HEK293T (cell line): Measurements from ENCODE around the gene ZIC4.

Experiments
- CTCF ChIA-PET: fragments of 350-600 bp; formaldehyde crosslinking; extraction: SDS; loops from one replicate; lab custom pipeline; 2021; ENCODE audit warnings: antibody characterized with exemption, inconsistent platforms; lab: Yijun Ruan, JAX
- POLR2A ChIA-PET: fragments of 350-600 bp; formaldehyde crosslinking; extraction: SDS; loops from one replicate; lab custom pipeline; 2020; ENCODE audit warnings: antibody characterized with exemption, inconsistent platforms; lab: Yijun Ruan, JAX
- DNase-seq: peaks from one replicate; pipeline ENCODE4 v3.0.0; 2012; ENCODE audit warnings: mixed read lengths; ENCODE audit errors: extremely low spot score
- ARNT ChIP-seq: fragments of 450-650 bp; IDR thresholded peaks from 2 replicates; pipeline ENCODE4 v1.6.1; 2017; ENCODE audit warnings: mild to moderate bottlenecking
- BHLHE40 ChIP-seq: fragments of 450-650 bp; IDR thresholded peaks from 2 replicates; pipeline ENCODE4 v1.6.1; 2016; ENCODE audit warnings: mild to moderate bottlenecking, moderate library complexity, borderline replicate concordance
- CTBP1 ChIP-seq: fragments of 450-650 bp; IDR thresholded peaks from 2 replicates; pipeline ENCODE4 v1.6.1; 2016; ENCODE audit warnings: borderline replicate concordance
- ELF4 ChIP-seq: fragments of 450-650 bp; IDR thresholded peaks from 2 replicates; pipeline ENCODE4 v1.6.1; 2017; ENCODE audit warnings: antibody characterized with exemption
- FOXA1 ChIP-seq: fragments of 450-650 bp; IDR thresholded peaks from 2 replicates; pipeline ENCODE4 v1.6.1; 2016; ENCODE audit warnings: mild to moderate bottlenecking
- FOXK2 ChIP-seq: fragments of 450-650 bp; IDR thresholded peaks from 2 replicates; pipeline ENCODE4 v1.6.1; 2016; ENCODE audit warnings: mild to moderate bottlenecking
- FOXM1 ChIP-seq: fragments of 450-650 bp; IDR thresholded peaks from 2 replicates; pipeline ENCODE4 v1.6.1; 2017; ENCODE audit warnings: mild to moderate bottlenecking, borderline replicate concordance
- HDGF ChIP-seq: fragments of 450-650 bp; IDR thresholded peaks from 2 replicates; pipeline ENCODE4 v1.6.1; 2017; ENCODE audit warnings: antibody characterized with exemption, borderline replicate concordance
- L3MBTL2 ChIP-seq: fragments of 450-650 bp; conservative IDR thresholded peaks from 2 replicates; pipeline ENCODE4 v1.6.1; 2016; ENCODE audit warnings: mild to moderate bottlenecking
- LEF1 ChIP-seq: fragments of 450-650 bp; IDR thresholded peaks from 2 replicates; pipeline ENCODE4 v1.6.1; 2017; ENCODE audit warnings: mild to moderate bottlenecking, borderline replicate concordance
- NFRKB ChIP-seq: fragments of 450-650 bp; IDR thresholded peaks from 2 replicates; pipeline ENCODE4 v1.6.1; 2016; ENCODE audit warnings: mild to moderate bottlenecking, moderate library complexity
- PKNOX1 ChIP-seq: fragments of 450-650 bp; IDR thresholded peaks from 2 replicates; pipeline ENCODE4 v1.6.1; 2016
- SP1 ChIP-seq: fragments of 450-650 bp; IDR thresholded peaks from 2 replicates; pipeline ENCODE4 v1.6.1; 2017
- SUZ12 ChIP-seq: fragments of 450-650 bp; IDR thresholded peaks from 2 replicates; pipeline ENCODE4 v1.6.1; 2016; ENCODE audit warnings: mild to moderate bottlenecking
- TARDBP ChIP-seq: fragments of 450-650 bp; IDR thresholded peaks from 2 replicates; pipeline ENCODE4 v1.6.1; 2016
- ZNF384 ChIP-seq: fragments of 450-650 bp; IDR thresholded peaks from 2 replicates; pipeline ENCODE4 v1.6.1; 2016

Gene ZIC4

GRCh38 chr3:147387291-147387884 is 19.0 kb downstream of the ZIC4 start:
- CTCF ChIA-PET = no interaction called here
- TF ChIP-seq BHLHE40 (no peak), ARNT (no peak), NFRKB (no peak), LEF1 (no peak), SP1 (no peak), ELF4 (no peak), FOXM1 (no peak), TARDBP (no peak), L3MBTL2 (no peak)
- DNase-seq = no peak
- POLR2A ChIA-PET = no interaction called here

- TF ChIP-seq FOXA1 (no peak), FOXM1 (no peak), CTBP1 (no peak), SP1 (no peak), HDGF (no peak), BHLHE40 (no peak), TARDBP (no peak), ZNF384 (no peak), ARNT (no peak), NFRKB (no peak), SUZ12 (no peak), L3MBTL2 (no peak), LEF1 (no peak), FOXK2 (no peak)
- ChIA-PET POLR2A (no interaction called here), CTCF (no interaction called here)
- DNase-seq = no peak
These were observed 21.0 kb downstream of the ZIC4 start for GRCh38 chr3:147385059-147386012.

- ChIA-PET CTCF (no interaction called here), POLR2A (no interaction called here)
- no peak for DNase-seq
- TF ChIP-seq FOXA1 (no peak), SP1 (no peak), BHLHE40 (no peak), NFRKB (no peak), FOXM1 (no peak), HDGF (no peak)
These were observed 21.9 kb downstream of the ZIC4 start for GRCh38 chr3:147384210-147385058.

GRCh38 chr3:147383617-147384016 is 22.7 kb downstream of the ZIC4 start:
- POLR2A ChIA-PET = no interaction called here
- no peak for DNase-seq
- CTCF ChIA-PET = no interaction called here
- TF ChIP-seq L3MBTL2 (no peak), FOXK2 (no peak), ZNF384 (no peak), ARNT (no peak), ELF4 (no peak), FOXA1 (no peak), LEF1 (no peak), BHLHE40 (no peak), NFRKB (no peak), SUZ12 (no peak), CTBP1 (no peak), FOXM1 (no peak), TARDBP (no peak)

- POLR2A ChIA-PET = no interaction called here
- TF ChIP-seq HDGF (no peak), SP1 (no peak), NFRKB (no peak), BHLHE40 (no peak), L3MBTL2 (no peak), ARNT (no peak), FOXK2 (no peak), PKNOX1 (no peak), CTBP1 (no peak), FOXA1 (no peak), ELF4 (no peak), LEF1 (no peak), ZNF384 (no peak), SUZ12 (no peak), FOXM1 (no peak), TARDBP (no peak)
- no peak for DNase-seq
- CTCF ChIA-PET = no interaction called here
These were observed 24.7 kb downstream of the ZIC4 start for GRCh38 chr3:147381596-147381995.

- DNase-seq = no peak
- ChIA-PET POLR2A (no interaction called here), CTCF (no interaction called here)
- TF ChIP-seq ARNT (no peak), NFRKB (no peak), CTBP1 (no peak), BHLHE40 (no peak), LEF1 (no peak), PKNOX1 (no peak), ELF4 (no peak), SP1 (no peak), HDGF (no peak), FOXA1 (no peak), FOXM1 (no peak), FOXK2 (no peak), SUZ12 (no peak), ZNF384 (no peak), TARDBP (no peak), L3MBTL2 (no peak)
These were observed 25.4 kb downstream of the ZIC4 start for GRCh38 chr3:147380977-147381376.
